Tibial nerve (tissue), 4 donors: ENCODE data around the gene CDC25B.

ENCODE experiments used
- EP300 ChIP-seq, 2 donors: sonication (generic); formaldehyde crosslinking; IDR thresholded peaks; one replicate each; pipeline ENCODE4 v1.6.1; 2017; ENCODE audit warnings: antibody characterized with exemption in 2 of 2, mild to moderate bottlenecking in 1 of 2
- POLR2A ChIP-seq, 2 donors: fragments of 450-650 bp; IDR thresholded peaks; one replicate each; pipeline ENCODE4 v1.6.1; 2017; ENCODE audit warnings: antibody characterized with exemption in 2 of 2, mild to moderate bottlenecking in 2 of 2, moderate library complexity in 2 of 2
- TF ChIP-seq, protein P1 (sequence below), 5 experiments: fragments of 200-600 bp in 3 of 5; fragments of 450-650 bp in 2 of 5; sonication (generic) in 3 of 5; IDR thresholded peaks; one replicate each; pipeline ENCODE4 v1.5.1; 2016 to 2019; ENCODE audit warnings: antibody characterized with exemption in 5 of 5, mild to moderate bottlenecking in 3 of 5, moderate library complexity in 2 of 5

GRCh38 chr20:3783068-3783489 lies 13.0 kb upstream of the CDC25B start:
- TF ChIP-seq POLR2A (IDR thresholded peaks at IDR 0.05) (no peak), EP300 (IDR thresholded peaks at IDR 0.05) (no peak)
- TF ChIP-seq, protein P1, sequence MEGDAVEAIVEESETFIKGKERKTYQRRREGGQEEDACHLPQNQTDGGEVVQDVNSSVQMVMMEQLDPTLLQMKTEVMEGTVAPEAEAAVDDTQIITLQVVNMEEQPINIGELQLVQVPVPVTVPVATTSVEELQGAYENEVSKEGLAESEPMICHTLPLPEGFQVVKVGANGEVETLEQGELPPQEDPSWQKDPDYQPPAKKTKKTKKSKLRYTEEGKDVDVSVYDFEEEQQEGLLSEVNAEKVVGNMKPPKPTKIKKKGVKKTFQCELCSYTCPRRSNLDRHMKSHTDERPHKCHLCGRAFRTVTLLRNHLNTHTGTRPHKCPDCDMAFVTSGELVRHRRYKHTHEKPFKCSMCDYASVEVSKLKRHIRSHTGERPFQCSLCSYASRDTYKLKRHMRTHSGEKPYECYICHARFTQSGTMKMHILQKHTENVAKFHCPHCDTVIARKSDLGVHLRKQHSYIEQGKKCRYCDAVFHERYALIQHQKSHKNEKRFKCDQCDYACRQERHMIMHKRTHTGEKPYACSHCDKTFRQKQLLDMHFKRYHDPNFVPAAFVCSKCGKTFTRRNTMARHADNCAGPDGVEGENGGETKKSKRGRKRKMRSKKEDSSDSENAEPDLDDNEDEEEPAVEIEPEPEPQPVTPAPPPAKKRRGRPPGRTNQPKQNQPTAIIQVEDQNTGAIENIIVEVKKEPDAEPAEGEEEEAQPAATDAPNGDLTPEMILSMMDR (IDR thresholded peaks at IDR 0.05): no peak
